ENCODE measurements around the gene IFNLR1.
"Not testable (repeated sequence)": the region's sequence is repeated elsewhere in the genome, so short reads cannot be mapped to it uniquely, and the experiment has no call there.

Gene IFNLR1

DNA sequence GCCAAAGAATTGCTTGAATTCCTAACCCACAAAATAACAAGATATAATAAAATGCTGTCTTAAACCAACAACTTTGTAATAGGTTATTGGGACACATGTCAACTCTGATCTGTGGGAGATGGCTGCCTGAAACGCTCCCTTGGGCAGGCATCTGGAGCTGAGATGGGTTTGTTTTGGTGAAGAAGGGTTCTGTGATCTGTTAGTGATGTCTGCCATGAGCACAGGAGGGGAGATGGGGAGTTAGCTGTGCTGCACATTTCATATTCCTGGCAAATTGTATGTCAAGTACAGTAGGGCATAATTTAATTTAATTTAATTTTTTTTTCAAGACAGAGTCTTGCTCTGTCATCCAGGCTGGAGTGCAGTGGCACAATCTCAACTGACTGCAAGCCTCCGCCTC is 34.2 kb upstream of the IFNLR1 start:
- Histone ChIP-seq H3K27ac (ENCODE audit: low read depth, low read length, severe bottlenecking) (no peak overlapping the region), H3K4me1 (ENCODE audit: control insufficient read depth, insufficient read depth, low read length, poor library complexity, severe bottlenecking) (peaks cover 3% of the 10 kb centered on the region), H3K9me3 (ENCODE audit: control insufficient read depth, low read length) (no peaks in the 10 kb centered on the region), H3K4me3 (ENCODE audit: extremely low read depth, insufficient read depth, low read length, poor library complexity, severe bottlenecking) (no peak overlapping the region), H3K36me3 (ENCODE audit: control insufficient read depth, insufficient read depth, low read length) (no peaks in the 10 kb centered on the region)
- WGBS, 2 experiments (ENCODE audit: insufficient coverage in 2 of 2) = 80 to 90% methylated on average over 1 of the region's 2 CpGs

- H3K36me3 ChIP-seq (ENCODE audit: control insufficient read depth, insufficient read depth, low read length) = no peaks in the 10 kb centered on the region
- WGBS, 2 experiments (ENCODE audit: insufficient coverage in 2 of 2) = 62 to 75% methylated on average over 9 to 12 of the region's 14 CpGs
- no peak overlapping the region for H3K27ac ChIP-seq (ENCODE audit: low read depth, low read length, severe bottlenecking)
- no peak overlapping the region for H3K4me3 ChIP-seq (ENCODE audit: extremely low read depth, insufficient read depth, low read length, poor library complexity, severe bottlenecking)
- H3K4me1 ChIP-seq (ENCODE audit: control insufficient read depth, insufficient read depth, low read length, poor library complexity, severe bottlenecking) = peaks cover 9% of the 10 kb centered on the region
- H3K9me3 ChIP-seq (ENCODE audit: control insufficient read depth, low read length) = peaks cover 8% of the 10 kb centered on the region
Observed at GRCh38 chr1:24216276-24217074, 29.4 kb upstream of the IFNLR1 start.

DNA sequence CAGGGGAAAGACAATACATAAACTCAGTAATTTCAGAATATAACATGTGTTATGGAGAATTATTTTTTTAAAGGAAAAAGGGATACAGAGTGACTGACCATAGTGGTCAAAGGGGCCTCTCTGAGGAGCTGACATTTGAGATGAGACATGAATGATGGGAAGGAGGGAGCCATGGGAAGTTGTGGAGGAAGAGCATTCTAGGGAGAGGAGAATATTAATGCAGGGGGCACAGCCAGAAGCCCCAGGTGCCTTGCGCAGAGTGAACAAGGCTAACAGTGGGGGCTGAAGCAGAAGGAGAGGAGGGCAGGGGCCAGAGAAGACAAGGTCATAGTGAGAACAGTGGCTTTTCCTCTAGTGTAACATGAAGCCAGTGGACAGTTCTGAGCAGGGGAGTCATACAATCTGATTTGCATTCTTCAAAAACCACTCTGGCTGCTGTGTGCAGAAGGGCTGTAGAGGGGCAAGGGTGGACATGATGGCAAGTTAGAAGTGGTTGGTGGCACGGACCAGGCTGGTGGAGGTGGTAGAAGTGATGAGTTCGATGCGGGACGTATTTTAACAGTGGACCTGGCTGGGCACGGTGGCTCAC is 28.2 kb upstream of the IFNLR1 start:
- H3K4me3 ChIP-seq (ENCODE audit: extremely low read depth, insufficient read depth, low read length, poor library complexity, severe bottlenecking) = no peak overlapping the region
- WGBS, 2 experiments (ENCODE audit: insufficient coverage in 2 of 2) = 92 to 100% methylated on average over 4 to 6 of the region's 6 CpGs
- no peak overlapping the region for H3K27ac ChIP-seq (ENCODE audit: low read depth, low read length, severe bottlenecking)
- H3K9me3 ChIP-seq (ENCODE audit: control insufficient read depth, low read length) = peaks cover 8% of the 10 kb centered on the region
- H3K4me1 ChIP-seq (ENCODE audit: control insufficient read depth, insufficient read depth, low read length, poor library complexity, severe bottlenecking) = peaks cover 9% of the 10 kb centered on the region
- H3K36me3 ChIP-seq (ENCODE audit: control insufficient read depth, insufficient read depth, low read length) = no peaks in the 10 kb centered on the region

DNA sequence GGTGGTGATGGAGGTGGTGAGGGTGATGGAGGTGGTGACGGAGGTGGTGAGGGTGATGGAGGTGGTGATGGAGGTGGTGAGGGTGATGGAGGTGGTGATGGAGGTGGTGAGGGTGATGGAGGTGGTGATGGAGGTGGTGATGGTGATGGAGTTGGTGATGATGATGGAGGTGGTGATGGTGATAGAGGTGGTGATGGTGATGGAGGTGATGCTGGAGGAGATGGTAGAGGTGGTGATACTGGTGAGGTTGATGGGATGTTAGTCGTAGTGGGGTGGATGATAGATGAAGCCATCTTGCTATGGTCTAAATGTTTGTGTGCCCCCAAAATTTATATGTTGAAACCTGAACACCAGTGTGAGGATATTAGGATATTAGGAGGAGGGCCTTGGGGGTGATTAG is 25.3 kb upstream of the IFNLR1 start:
- no peak overlapping the region for H3K27ac ChIP-seq (ENCODE audit: low read depth, low read length, severe bottlenecking)
- H3K9me3 ChIP-seq (ENCODE audit: control insufficient read depth, low read length) = peaks cover 8% of the 10 kb centered on the region
- H3K36me3 ChIP-seq (ENCODE audit: control insufficient read depth, insufficient read depth, low read length) = no peaks in the 10 kb centered on the region
- no peak overlapping the region for H3K4me3 ChIP-seq (ENCODE audit: extremely low read depth, insufficient read depth, low read length, poor library complexity, severe bottlenecking)
- peaks cover 9% of the 10 kb centered on the region for H3K4me1 ChIP-seq (ENCODE audit: control insufficient read depth, insufficient read depth, low read length, poor library complexity, severe bottlenecking)
- WGBS, 2 experiments (ENCODE audit: insufficient coverage in 2 of 2) = 93 to 100% methylated on average over 1 of the region's 2 CpGs

- H3K4me3 ChIP-seq (ENCODE audit: extremely low read depth, insufficient read depth, low read length, poor library complexity, severe bottlenecking) = no peak overlapping the region
- H3K36me3 ChIP-seq (ENCODE audit: control insufficient read depth, insufficient read depth, low read length) = no peaks in the 10 kb centered on the region
- H3K9me3 ChIP-seq (ENCODE audit: control insufficient read depth, low read length) = peaks cover 8% of the 10 kb centered on the region
- WGBS, 2 experiments (ENCODE audit: insufficient coverage in 2 of 2) = 80 to 95% methylated on average over 9 to 10 of the region's 10 CpGs
- no peaks in the 10 kb centered on the region for H3K4me1 ChIP-seq (ENCODE audit: control insufficient read depth, insufficient read depth, low read length, poor library complexity, severe bottlenecking)
- H3K27ac ChIP-seq (ENCODE audit: low read depth, low read length, severe bottlenecking) = no peak overlapping the region
Observed at GRCh38 chr1:24210195-24210627, 23.1 kb upstream of the IFNLR1 start.

GRCh38 chr1:24209097-24209496 is 22.0 kb upstream of the IFNLR1 start:
- Histone ChIP-seq H3K27ac (ENCODE audit: low read depth, low read length, severe bottlenecking) (no peak overlapping the region), H3K4me1 (ENCODE audit: control insufficient read depth, insufficient read depth, low read length, poor library complexity, severe bottlenecking) (no peaks in the 10 kb centered on the region), H3K36me3 (ENCODE audit: control insufficient read depth, insufficient read depth, low read length) (no peaks in the 10 kb centered on the region), H3K9me3 (ENCODE audit: control insufficient read depth, low read length) (peaks cover 8% of the 10 kb centered on the region), H3K4me3 (ENCODE audit: extremely low read depth, insufficient read depth, low read length, poor library complexity, severe bottlenecking) (no peak overlapping the region)
- 91 to 96% methylated on average over 4 to 5 of the region's 5 CpGs for WGBS, 2 experiments (ENCODE audit: insufficient coverage in 2 of 2)

GRCh38 chr1:24207709-24208108 is 20.6 kb upstream of the IFNLR1 start:
- no peak overlapping the region for H3K27ac ChIP-seq (ENCODE audit: low read depth, low read length, severe bottlenecking)
- H3K4me3 ChIP-seq (ENCODE audit: extremely low read depth, insufficient read depth, low read length, poor library complexity, severe bottlenecking) = no peak overlapping the region
- 94 to 100% methylated on average over 3 to 5 of the region's 6 CpGs for WGBS, 2 experiments (ENCODE audit: insufficient coverage in 2 of 2)
- H3K36me3 ChIP-seq (ENCODE audit: control insufficient read depth, insufficient read depth, low read length) = no peaks in the 10 kb centered on the region
- H3K4me1 ChIP-seq (ENCODE audit: control insufficient read depth, insufficient read depth, low read length, poor library complexity, severe bottlenecking) = no peaks in the 10 kb centered on the region
- H3K9me3 ChIP-seq (ENCODE audit: control insufficient read depth, low read length) = peaks cover 8% of the 10 kb centered on the region

GRCh38 chr1:24207395-24207687 is 20.3 kb upstream of the IFNLR1 start:
- WGBS, 2 experiments (ENCODE audit: insufficient coverage in 2 of 2) = 86% methylated on average over 8 of the region's 9 CpGs
- not testable (repeated sequence) for H3K9me3 ChIP-seq (ENCODE audit: control insufficient read depth, low read length); H3K4me3 ChIP-seq (ENCODE audit: extremely low read depth, insufficient read depth, low read length, poor library complexity, severe bottlenecking); H3K27ac ChIP-seq (ENCODE audit: low read depth, low read length, severe bottlenecking); H3K4me1 ChIP-seq (ENCODE audit: control insufficient read depth, insufficient read depth, low read length, poor library complexity, severe bottlenecking); H3K36me3 ChIP-seq (ENCODE audit: control insufficient read depth, insufficient read depth, low read length)

GRCh38 chr1:24206516-24207394 is 19.7 kb upstream of the IFNLR1 start:
- Histone ChIP-seq H3K4me1 (ENCODE audit: control insufficient read depth, insufficient read depth, low read length, poor library complexity, severe bottlenecking) (peaks cover 6% of the 10 kb centered on the region), H3K27ac (ENCODE audit: low read depth, low read length, severe bottlenecking) (no peak overlapping the region), H3K36me3 (ENCODE audit: control insufficient read depth, insufficient read depth, low read length) (no peaks in the 10 kb centered on the region), H3K9me3 (ENCODE audit: control insufficient read depth, low read length) (peaks cover 1% of the 10 kb centered on the region), H3K4me3 (ENCODE audit: extremely low read depth, insufficient read depth, low read length, poor library complexity, severe bottlenecking) (no peak overlapping the region)
- 70 to 90% methylated on average over 2 to 5 of the region's 12 CpGs for WGBS, 2 experiments (ENCODE audit: insufficient coverage in 2 of 2)

- H3K9me3 ChIP-seq (ENCODE audit: control insufficient read depth, low read length) = no peaks in the 10 kb centered on the region
- no peak overlapping the region for H3K4me3 ChIP-seq (ENCODE audit: extremely low read depth, insufficient read depth, low read length, poor library complexity, severe bottlenecking)
- peaks cover 6% of the 10 kb centered on the region for H3K4me1 ChIP-seq (ENCODE audit: control insufficient read depth, insufficient read depth, low read length, poor library complexity, severe bottlenecking)
- H3K27ac ChIP-seq (ENCODE audit: low read depth, low read length, severe bottlenecking) = no peak overlapping the region
- H3K36me3 ChIP-seq (ENCODE audit: control insufficient read depth, insufficient read depth, low read length) = no peaks in the 10 kb centered on the region
- WGBS, 2 experiments (ENCODE audit: insufficient coverage in 2 of 2) = 86 to 87% methylated on average over 1 to 7 of the region's 12 CpGs
Observed at GRCh38 chr1:24206083-24206464, 19.0 kb upstream of the IFNLR1 start.

Measured in mesodermal cell (in vitro differentiated cells).